Fibroblast of pulmonary artery (primary cell): ENCODE results near the gene EPB41L5.
A peak's percentile ranks its signal among the peaks of the same experiment; 100 is the strongest.
"Not testable (repeated sequence)": the region's sequence is repeated elsewhere in the genome, so short reads cannot be mapped to it uniquely, and the experiment has no call there.

Experiments
- DNase-seq: peaks from one replicate; pipeline ENCODE4 v3.0.0-alpha.2; 2010; ENCODE audit warnings: low read depth
- H3K4me3 ChIP-seq: replicated peaks from 2 replicates; pipeline ENCODE4 v1.5.1; 2011; ENCODE audit warnings: low read depth, mild to moderate bottlenecking, control low read depth, low read length, moderate library complexity
- CTCF ChIP-seq: IDR thresholded peaks from 2 replicates; pipeline ENCODE4 v1.5.1; 2011; ENCODE audit warnings: mild to moderate bottlenecking, control low read depth, low read length, inconsistent platforms; ENCODE audit errors: missing control alignments

The EPB41L5 gene

GRCh38 chr2:120150040-120150482 is 137.2 kb downstream of the EPB41L5 start:
- no peak overlapping the region for H3K4me3 ChIP-seq
- TF ChIP-seq CTCF: no peak
- peak; percentile 25 for DNase-seq

- DNase-seq: no peak
- H3K4me3 ChIP-seq: no peak overlapping the region
- TF ChIP-seq CTCF: no peak
These were observed 142.4 kb downstream of the EPB41L5 start for GRCh38 chr2:120155308-120155707.

GRCh38 chr2:120158658-120159057 is 145.8 kb downstream of the EPB41L5 start:
- not testable (repeated sequence) for H3K4me3 ChIP-seq, DNase-seq

GRCh38 chr2:120161190-120161589 is 148.3 kb downstream of the EPB41L5 start:
- no peak for TF ChIP-seq CTCF
- no peak overlapping the region for H3K4me3 ChIP-seq
- peak; percentile 42 for DNase-seq

GRCh38 chr2:120162716-120163115 is 149.8 kb downstream of the EPB41L5 start:
- no peak for DNase-seq
- no peak overlapping the region for H3K4me3 ChIP-seq
- TF ChIP-seq CTCF: no peak

- no peak for DNase-seq
- no peak overlapping the region for H3K4me3 ChIP-seq
- TF ChIP-seq CTCF: no peak
These were observed 154.4 kb downstream of the EPB41L5 start for GRCh38 chr2:120167272-120167671.

GRCh38 chr2:120169020-120169419 is 156.1 kb downstream of the EPB41L5 start:
- DNase-seq: no peak
- no peak overlapping the region for H3K4me3 ChIP-seq
- TF ChIP-seq CTCF: no peak

- peak; percentile 63 for TF ChIP-seq CTCF
- peak; percentile 85 for DNase-seq
- no peak overlapping the region for H3K4me3 ChIP-seq
These were observed 162.2 kb downstream of the EPB41L5 start for GRCh38 chr2:120174963-120175581.
